Cardiac fibroblast (primary cell): ENCODE measurements around the gene NKX6-2.

Experiments
- DNase-seq, 2 donors: peaks; one replicate each; pipeline versions ENCODE4 v3.0.0 to v3.0.0-alpha.2; 2010; ENCODE audit warnings: low read depth in 2 of 2
- H3K4me3 ChIP-seq, 2 donors: replicated peaks in 1 of 2; 1 replicate in 1 of 2; 2 replicates in 1 of 2; pipeline ENCODE4 v1.5.1; 2011; ENCODE audit warnings: low read depth in 2 of 2, low read length in 2 of 2, mild to moderate bottlenecking in 2 of 2, moderate library complexity in 1 of 2
- CTCF ChIP-seq: IDR thresholded peaks from one replicate; pipeline ENCODE4 v1.5.1; 2011; ENCODE audit warnings: low read depth, mild to moderate bottlenecking, low read length, inconsistent platforms

The NKX6-2 gene

GRCh38 chr10:132807621-132808049 lies 21.7 kb upstream of the NKX6-2 start:
- no peak for TF ChIP-seq CTCF
- DNase-seq = no peak
- no peak overlapping the region for H3K4me3 ChIP-seq

- no peak for DNase-seq
- no peak overlapping the region for H3K4me3 ChIP-seq
- no peak for TF ChIP-seq CTCF
Measured at GRCh38 chr10:132806561-132807003, 20.6 kb upstream of the NKX6-2 start.

GRCh38 chr10:132806110-132806509 lies 20.2 kb upstream of the NKX6-2 start:
- no peak for DNase-seq
- no peak for TF ChIP-seq CTCF
- H3K4me3 ChIP-seq = no peak overlapping the region

GRCh38 chr10:132805599-132805998 lies 19.7 kb upstream of the NKX6-2 start:
- no peak for DNase-seq
- no peak overlapping the region for H3K4me3 ChIP-seq
- no peak for TF ChIP-seq CTCF

- TF ChIP-seq CTCF = no peak
- no peak overlapping the region for H3K4me3 ChIP-seq
- DNase-seq = no peak
Measured at GRCh38 chr10:132804785-132805426, 19.0 kb upstream of the NKX6-2 start.

- TF ChIP-seq CTCF = no peak
- no peak for DNase-seq
- no peak overlapping the region for H3K4me3 ChIP-seq
Measured at GRCh38 chr10:132804287-132804686, 18.3 kb upstream of the NKX6-2 start.
